Chondrocyte (in vitro differentiated cells): ENCODE results near the gene CDC42EP2. TPM values are rescaled to one million over a fixed set of nuclear protein-coding genes. Genes with fewer than 3 reads are reported as not detected.

Experiments used
- DNase-seq: peaks from one replicate; pipeline ENCODE4 v3.0.0; 2021; ENCODE audit warnings: mixed read lengths, low spot score
- H3K27ac Mint-ChIP-seq: one replicate; pipeline ENCODE4 v1.8.0; 2021; ENCODE audit warnings: mild to moderate bottlenecking, moderate library complexity, mixed read lengths; ENCODE audit not compliant: unreplicated experiment
- H3K27me3 Mint-ChIP-seq: 2 replicates; pipeline ENCODE4 v1.8.0; 2021; ENCODE audit warnings: low read depth, mixed read lengths
- H3K36me3 Mint-ChIP-seq: 2 replicates; pipeline ENCODE4 v1.8.0; 2021; ENCODE audit warnings: low read depth, mixed read lengths
- H3K4me1 Mint-ChIP-seq: 2 replicates; pipeline ENCODE4 v1.8.0; 2021; ENCODE audit warnings: low read depth, mild to moderate bottlenecking, mixed read lengths
- H3K4me3 Mint-ChIP-seq: one replicate; pipeline ENCODE4 v1.8.0; 2021; ENCODE audit warnings: mild to moderate bottlenecking, moderate library complexity, mixed read lengths; ENCODE audit not compliant: unreplicated experiment
- H3K9me3 Mint-ChIP-seq: 2 replicates; pipeline ENCODE4 v1.8.0; 2021; ENCODE audit warnings: low read depth, mixed read lengths
- CTCF ChIP-seq: fragments of 200-600 bp; sonication (generic); IDR thresholded peaks from 2 replicates; pipeline ENCODE4 v1.5.0; 2021; ENCODE audit warnings: antibody characterized with exemption, mild to moderate bottlenecking, moderate library complexity
- total RNA-seq: library from RNA; stranded (reverse); gene quantifications from 3 replicates; pipeline ENCODE4 v1.2.1, GENCODE V29; 2021

CDC42EP2 gene
- total RNA-seq, 1 donor from 2014 or later = 12.8 TPM

- Mint-ChIP-seq H3K4me1 (peaks cover 20% of the 10 kb centered on the region), H3K27ac (no peak overlapping the region), H3K4me3 (no peak overlapping the region), H3K27me3 (no peaks in the 10 kb centered on the region), H3K36me3 (peaks cover 13% of the 10 kb centered on the region), H3K9me3 (no peaks in the 10 kb centered on the region)
- DNase-seq = no peak
- no peak for TF ChIP-seq CTCF
These were observed 28.0 kb upstream of the CDC42EP2 start for GRCh38 chr11:65286686-65287085.

- no peaks in the 10 kb centered on the region for H3K9me3 Mint-ChIP-seq
- no peak overlapping the region for H3K27ac Mint-ChIP-seq
- no peak for TF ChIP-seq CTCF
- no peak overlapping the region for H3K4me3 Mint-ChIP-seq
- peaks cover 29% of the 10 kb centered on the region for H3K4me1 Mint-ChIP-seq
- H3K27me3 Mint-ChIP-seq = no peaks in the 10 kb centered on the region
- DNase-seq = no peak
- H3K36me3 Mint-ChIP-seq = peaks cover 8% of the 10 kb centered on the region
These were observed 27.1 kb upstream of the CDC42EP2 start for GRCh38 chr11:65287601-65288000.

- peaks cover 7% of the 10 kb centered on the region for H3K36me3 Mint-ChIP-seq
- no peak overlapping the region for H3K4me3 Mint-ChIP-seq
- H3K27me3 Mint-ChIP-seq = no peaks in the 10 kb centered on the region
- H3K27ac Mint-ChIP-seq = peak overlapping the region; percentile 22
- peak; percentile 47 for DNase-seq
- H3K4me1 Mint-ChIP-seq = peaks cover 39% of the 10 kb centered on the region
- no peaks in the 10 kb centered on the region for H3K9me3 Mint-ChIP-seq
- no peak for TF ChIP-seq CTCF
These were observed 25.7 kb upstream of the CDC42EP2 start for GRCh38 chr11:65288706-65289536.

GRCh38 chr11:65290448-65291165 is 24.1 kb upstream of the CDC42EP2 start:
- no peaks in the 10 kb centered on the region for H3K27me3 Mint-ChIP-seq
- H3K9me3 Mint-ChIP-seq = no peaks in the 10 kb centered on the region
- H3K4me1 Mint-ChIP-seq = peaks cover 45% of the 10 kb centered on the region
- H3K36me3 Mint-ChIP-seq = peaks cover 11% of the 10 kb centered on the region
- peak overlapping the region; percentile 94 for H3K27ac Mint-ChIP-seq
- no peak for TF ChIP-seq CTCF
- peak; percentile 3 for DNase-seq
- peak overlapping the region; percentile 31 for H3K4me3 Mint-ChIP-seq

- DNase-seq = peak; percentile 18
- peak overlapping the region; percentile 62 for H3K4me3 Mint-ChIP-seq
- H3K9me3 Mint-ChIP-seq = no peaks in the 10 kb centered on the region
- peak overlapping the region; percentile 94 for H3K27ac Mint-ChIP-seq
- peaks cover 14% of the 10 kb centered on the region for H3K36me3 Mint-ChIP-seq
- H3K27me3 Mint-ChIP-seq = no peaks in the 10 kb centered on the region
- H3K4me1 Mint-ChIP-seq = peaks cover 47% of the 10 kb centered on the region
- no peak for TF ChIP-seq CTCF
These were observed 23.1 kb upstream of the CDC42EP2 start for GRCh38 chr11:65291613-65292012.
